HAP-1 (cell line): Measurements from ENCODE around the gene ADGRG3.
A peak's percentile ranks its signal among the peaks of the same experiment; 100 is the strongest.

Experiments used
- DNase-seq, 2 experiments: peaks; one replicate each; pipeline ENCODE4 v3.0.0-alpha.2; 2016 to 2020; ENCODE audit warnings: low spot score in 2 of 2
- H3K27me3 ChIP-seq: fragments of 250-450 bp; sonication (Bioruptor Pico); 2 replicates; pipeline ENCODE4 v1.5.1; 2020; ENCODE audit warnings: low read depth, mild to moderate bottlenecking, moderate library complexity
- H3K36me3 ChIP-seq: fragments of 250-450 bp; sonication (Bioruptor Pico); replicated peaks from 2 replicates; pipeline ENCODE4 v1.5.1; 2020; ENCODE audit warnings: mild to moderate bottlenecking
- H3K4me1 ChIP-seq: fragments of 250-450 bp; sonication (Bioruptor Pico); 2 replicates; pipeline ENCODE4 v1.5.1; 2020; ENCODE audit warnings: mild to moderate bottlenecking
- H3K4me3 ChIP-seq: fragments of 250-450 bp; sonication (Bioruptor Pico); 2 replicates; pipeline ENCODE4 v1.5.1; 2020; ENCODE audit warnings: mild to moderate bottlenecking, moderate library complexity
- H3K9me3 ChIP-seq: fragments of 250-450 bp; sonication (Bioruptor Pico); 2 replicates; pipeline ENCODE4 v1.5.1; 2020; ENCODE audit warnings: mild to moderate bottlenecking, moderate library complexity
- in situ Hi-C: fragments of 300-500 bp; cut with MboI; formaldehyde crosslinking; loops from 3 replicates; pipeline ENCODE4 v1.14.3; 2020; ENCODE audit warnings: low sequenced_read_pairs, inconsistent platforms, mixed read lengths

The ADGRG3 gene

GRCh38 chr16:57637424-57637823, 30.7 kb upstream of the ADGRG3 start:
- Histone ChIP-seq H3K9me3 (no peaks in the 10 kb centered on the region), H3K36me3 (no peaks in the 10 kb centered on the region), H3K27me3 (no peaks in the 10 kb centered on the region), H3K4me3 (no peak overlapping the region), H3K4me1 (no peaks in the 10 kb centered on the region)
- in situ Hi-C loops = no loop called here
- peak in 1 of 2 experiments; percentile 26 for DNase-seq

GRCh38 chr16:57637965-57638364, 30.1 kb upstream of the ADGRG3 start:
- H3K9me3 ChIP-seq = no peaks in the 10 kb centered on the region
- in situ Hi-C loops = no loop called here
- no peaks in the 10 kb centered on the region for H3K27me3 ChIP-seq
- no peaks in the 10 kb centered on the region for H3K4me1 ChIP-seq
- no peaks in the 10 kb centered on the region for H3K36me3 ChIP-seq
- no peak for DNase-seq
- H3K4me3 ChIP-seq = no peak overlapping the region

- Histone ChIP-seq H3K9me3 (no peaks in the 10 kb centered on the region), H3K27me3 (no peaks in the 10 kb centered on the region), H3K4me1 (no peaks in the 10 kb centered on the region), H3K36me3 (no peaks in the 10 kb centered on the region), H3K4me3 (no peak overlapping the region)
- DNase-seq = no peak
- in situ Hi-C loops = no loop called here
Observed at GRCh38 chr16:57638381-57638780, 29.7 kb upstream of the ADGRG3 start.

DNA sequence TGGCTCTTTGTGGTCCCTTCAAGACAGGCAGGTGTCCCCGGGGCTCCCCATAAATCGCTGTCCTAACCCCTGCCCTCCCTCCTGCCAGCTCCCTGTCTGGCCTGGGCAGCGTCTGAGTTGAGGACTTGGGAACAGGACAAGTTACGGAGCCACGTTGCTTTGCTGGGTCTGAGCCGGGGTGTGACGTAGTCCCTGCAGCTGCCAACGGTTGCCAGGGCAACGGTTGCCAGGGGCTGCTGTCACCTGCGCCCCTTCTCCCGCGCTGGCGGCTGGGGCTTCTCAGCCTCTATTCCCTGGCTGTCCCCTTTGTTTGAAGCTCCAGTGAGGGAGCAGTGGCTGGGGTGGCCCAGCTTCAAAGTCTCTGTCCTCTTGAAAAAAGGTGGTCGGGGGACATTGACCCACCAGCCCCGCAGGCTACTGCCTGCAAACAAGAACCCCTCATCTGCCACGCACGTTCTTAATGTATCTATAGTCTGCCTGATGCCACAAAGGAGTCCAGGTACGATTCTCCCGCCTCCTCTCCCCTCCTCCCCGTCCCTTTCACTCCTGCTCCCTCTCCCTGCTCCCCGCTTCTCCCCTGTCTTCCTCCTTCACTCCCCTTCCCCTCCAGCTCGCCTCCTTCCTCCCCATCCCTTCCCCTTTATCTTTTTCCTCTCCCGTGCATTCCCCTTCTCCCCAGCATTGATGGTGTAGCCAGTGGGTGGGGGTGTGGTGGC, 28.8 kb upstream of the ADGRG3 start:
- H3K9me3 ChIP-seq = no peaks in the 10 kb centered on the region
- H3K27me3 ChIP-seq = no peaks in the 10 kb centered on the region
- H3K36me3 ChIP-seq = no peaks in the 10 kb centered on the region
- H3K4me1 ChIP-seq = no peaks in the 10 kb centered on the region
- no peak overlapping the region for H3K4me3 ChIP-seq
- DNase-seq = peak in 1 of 2 experiments; percentile 60
- in situ Hi-C loops = no loop called here

DNA sequence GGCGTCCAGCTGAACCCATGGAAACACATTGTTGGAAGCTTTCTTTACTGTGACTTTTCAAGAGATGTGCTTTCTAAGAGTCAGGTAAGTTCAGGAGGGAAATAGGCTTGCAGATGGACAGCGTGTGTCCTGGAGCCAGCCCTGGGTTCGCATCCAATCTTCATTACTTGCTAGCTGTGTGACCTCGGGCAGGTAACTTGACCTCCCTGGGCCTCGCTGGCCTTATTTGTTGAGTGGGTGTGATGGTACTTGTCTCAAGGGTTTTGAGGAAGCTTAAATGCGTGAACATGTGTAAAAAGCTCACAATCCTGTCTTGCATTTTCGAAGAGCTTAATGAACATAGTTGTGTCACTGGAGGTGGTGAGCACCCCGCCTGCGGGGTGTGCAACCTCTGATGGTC, 27.9 kb upstream of the ADGRG3 start:
- Histone ChIP-seq H3K4me3 (no peak overlapping the region), H3K4me1 (no peaks in the 10 kb centered on the region), H3K27me3 (no peaks in the 10 kb centered on the region), H3K36me3 (no peaks in the 10 kb centered on the region), H3K9me3 (no peaks in the 10 kb centered on the region)
- no peak for DNase-seq
- in situ Hi-C loops = loop anchor here (5.0 kb wide), 1 partner anchor 58 kb away; no protein-coding TSS in a partner anchor

GRCh38 chr16:57640612-57641011, 27.5 kb upstream of the ADGRG3 start:
- Histone ChIP-seq H3K4me3 (no peak overlapping the region), H3K27me3 (no peaks in the 10 kb centered on the region), H3K36me3 (no peaks in the 10 kb centered on the region), H3K4me1 (no peaks in the 10 kb centered on the region), H3K9me3 (no peaks in the 10 kb centered on the region)
- in situ Hi-C loops = loop anchor here (5.0 kb wide), 1 partner anchor 58 kb away; no protein-coding TSS in a partner anchor
- no peak for DNase-seq

DNA sequence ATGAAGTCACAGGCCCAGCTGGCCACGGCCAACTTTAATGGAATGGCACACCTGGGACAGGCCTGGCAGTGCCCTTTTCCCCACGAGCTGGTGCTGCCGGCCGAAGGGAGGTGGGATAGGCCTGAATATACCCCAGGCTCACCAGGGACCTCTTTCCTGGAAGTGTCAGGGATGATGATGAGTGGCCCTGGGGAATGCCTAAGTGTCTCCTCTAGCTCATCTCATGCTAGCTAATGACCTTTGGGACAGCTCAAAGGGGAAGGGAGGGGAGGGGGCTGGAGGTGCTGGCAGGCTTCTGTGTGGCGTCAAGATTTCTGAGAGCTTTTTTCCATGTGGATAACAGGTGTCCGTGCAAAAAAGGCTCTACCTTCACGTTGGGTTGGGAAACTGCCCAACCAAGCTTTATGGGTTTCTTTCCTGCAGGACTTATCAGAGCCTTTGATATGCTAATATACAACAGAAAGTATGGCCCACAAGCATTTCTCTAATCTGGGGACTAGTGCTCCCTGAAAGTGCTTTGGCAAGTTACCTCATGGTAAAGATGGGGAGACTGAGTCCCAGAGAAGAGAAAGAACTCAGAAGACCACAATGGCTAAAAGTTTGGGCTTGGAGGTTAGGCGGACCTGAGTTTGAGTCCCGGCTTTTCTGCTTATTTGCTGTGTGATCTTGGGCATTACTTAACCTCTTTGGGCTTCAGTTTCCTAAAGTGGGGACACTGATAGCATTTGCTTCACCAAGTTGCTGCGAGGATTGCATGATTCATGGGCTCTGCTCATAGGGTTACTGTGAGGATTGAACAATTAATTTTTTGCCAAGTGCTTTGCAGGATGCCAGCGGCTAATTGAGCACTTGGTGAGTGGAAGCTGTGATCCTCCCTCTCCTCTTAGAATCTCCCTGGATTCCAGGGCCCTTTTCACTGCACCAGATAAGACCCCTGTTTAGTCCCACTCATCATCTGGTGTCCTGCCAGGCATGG, 25.7 kb upstream of the ADGRG3 start:
- no peak overlapping the region for H3K4me3 ChIP-seq
- no peaks in the 10 kb centered on the region for H3K27me3 ChIP-seq
- H3K9me3 ChIP-seq = no peaks in the 10 kb centered on the region
- no peak for DNase-seq
- H3K4me1 ChIP-seq = no peaks in the 10 kb centered on the region
- H3K36me3 ChIP-seq = no peaks in the 10 kb centered on the region
- in situ Hi-C loops = loop anchor here (5.0 kb wide), 1 partner anchor 60 kb away; no protein-coding TSS in a partner anchor

- no peaks in the 10 kb centered on the region for H3K4me1 ChIP-seq
Observed at GRCh38 chr16:57643147-57643874, 24.8 kb upstream of the ADGRG3 start.

DNA sequence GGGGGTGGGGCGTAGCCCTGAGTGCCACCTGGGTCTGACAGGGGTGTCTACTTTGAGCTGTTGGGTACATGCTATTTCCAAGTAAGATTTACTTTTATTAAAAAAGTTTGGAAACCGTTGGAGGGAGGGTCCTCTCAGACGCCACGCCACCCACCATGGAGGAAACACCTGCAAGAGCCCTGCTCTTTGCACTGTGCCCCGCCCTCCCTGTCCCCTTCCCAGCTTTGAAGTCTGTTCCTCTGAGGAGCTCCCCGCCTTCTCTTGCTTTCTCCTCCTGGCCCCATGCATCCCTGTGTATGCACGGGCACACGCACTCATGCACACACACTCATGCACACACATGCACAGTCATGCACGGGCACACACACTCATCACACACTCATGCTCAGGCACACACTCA, 24.2 kb upstream of the ADGRG3 start:
- Histone ChIP-seq H3K4me3 (no peak overlapping the region), H3K36me3 (no peaks in the 10 kb centered on the region), H3K27me3 (no peaks in the 10 kb centered on the region), H3K9me3 (no peaks in the 10 kb centered on the region), H3K4me1 (no peaks in the 10 kb centered on the region)
- in situ Hi-C loops = loop anchor here (5.0 kb wide), 1 partner anchor 62 kb away; no protein-coding TSS in a partner anchor
- DNase-seq = no peak

More at GRCh38 chr16:57643147-57643874, 24.8 kb upstream of the ADGRG3 start:
- in situ Hi-C loops = loop anchor here (5.0 kb wide), 1 partner anchor 61 kb away; no protein-coding TSS in a partner anchor
- no peaks in the 10 kb centered on the region for H3K36me3 ChIP-seq
- H3K4me3 ChIP-seq = no peak overlapping the region
- H3K9me3 ChIP-seq = no peaks in the 10 kb centered on the region
- no peaks in the 10 kb centered on the region for H3K27me3 ChIP-seq
- DNase-seq = no peak

DNA sequence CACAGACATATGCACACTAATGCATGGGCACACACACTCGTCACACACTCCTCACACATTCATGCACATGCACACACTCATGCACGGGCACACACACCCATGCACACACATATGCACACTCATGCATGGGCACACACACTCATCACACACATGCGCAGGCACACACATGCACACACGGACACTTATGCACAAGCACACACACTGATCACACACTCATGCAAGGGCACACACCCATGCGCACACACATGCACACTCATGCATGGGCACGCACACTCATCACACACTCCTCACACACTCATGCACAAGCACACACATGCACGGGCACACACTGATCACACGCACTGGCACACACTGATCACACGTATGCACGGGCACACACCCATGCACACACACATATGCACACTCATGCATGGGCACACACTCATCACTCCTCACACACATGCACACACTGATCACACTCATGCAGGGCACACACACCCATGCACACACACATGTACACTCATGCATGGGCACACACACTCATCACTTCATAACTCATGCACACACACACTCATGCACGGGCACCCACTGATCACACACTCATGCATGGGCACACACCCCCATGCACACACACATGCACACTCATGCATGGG, 23.6 kb upstream of the ADGRG3 start:
- H3K9me3 ChIP-seq = no peaks in the 10 kb centered on the region
- no peak for DNase-seq
- no peaks in the 10 kb centered on the region for H3K27me3 ChIP-seq
- no peaks in the 10 kb centered on the region for H3K4me1 ChIP-seq
- H3K4me3 ChIP-seq = no peak overlapping the region
- in situ Hi-C loops = loop anchor here (5.0 kb wide), 1 partner anchor 62 kb away; no protein-coding TSS in a partner anchor
- no peaks in the 10 kb centered on the region for H3K36me3 ChIP-seq

GRCh38 chr16:57645169-57645568, 22.9 kb upstream of the ADGRG3 start:
- DNase-seq = no peak
- in situ Hi-C loops = no loop called here
- Histone ChIP-seq H3K4me3 (no peak overlapping the region), H3K27me3 (no peaks in the 10 kb centered on the region), H3K36me3 (no peaks in the 10 kb centered on the region), H3K4me1 (no peaks in the 10 kb centered on the region), H3K9me3 (no peaks in the 10 kb centered on the region)

- in situ Hi-C loops = no loop called here
Observed at GRCh38 chr16:57645691-57646387, 22.3 kb upstream of the ADGRG3 start.

More at GRCh38 chr16:57645691-57646387, 22.3 kb upstream of the ADGRG3 start:
- Histone ChIP-seq H3K9me3 (no peaks in the 10 kb centered on the region), H3K4me3 (no peak overlapping the region), H3K36me3 (no peaks in the 10 kb centered on the region), H3K4me1 (no peaks in the 10 kb centered on the region), H3K27me3 (no peaks in the 10 kb centered on the region)
- no peak for DNase-seq
